Measurements from ENCODE around the gene NAT14. TPM values are rescaled to one million over a fixed set of nuclear protein-coding genes. Genes with fewer than 3 reads are reported as not detected.

NAT14 gene
- total and polyA plus RNA-seq, 2 donors from 2014 or later = 42.6 to 45.0 TPM

GRCh38 chr19:55460670-55461258 is 24.2 kb upstream of the NAT14 start:
- H3K36me3 ChIP-seq (ENCODE audit: control insufficient read depth in 2 of 3, insufficient read depth in 3 of 3, low read length in 3 of 3) = no peaks in the 10 kb centered on the region
- H3K4me3 ChIP-seq (ENCODE audit: low read length in 3 of 3) = peak overlapping the region; percentile 69 to 94 (median 87)
- H3K9ac ChIP-seq (ENCODE audit: low read length in 3 of 3) = peak overlapping the region in 1 of 3 donors; percentile 95
- DNase-seq = peak in 4 of 5 donors; percentile 73 to 92 (median 88)
- no peaks in the 10 kb centered on the region for H3K27me3 ChIP-seq (ENCODE audit: control insufficient read depth, insufficient read depth, low read length)
- no peak for FAIRE-seq
- peak overlapping the region; percentile 93 to 97 for H3K27ac ChIP-seq (ENCODE audit: low read depth in 2 of 2, low read length in 2 of 2)
- peaks cover 0 to 5% (median 4%) of the 10 kb centered on the region in 3 donors for H3K4me1 ChIP-seq (ENCODE audit: control insufficient read depth in 2 of 3, insufficient read depth in 2 of 3, low read depth in 1 of 3, low read length in 3 of 3)
- intact Hi-C loops (cut with DNase I) = no loop called here
- TF ChIP-seq CTCF (IDR thresholded peaks at IDR 0.05; ENCODE audit: borderline replicate concordance, extremely low read depth, insufficient read depth) = no peak
- no peaks in the 10 kb centered on the region for H3K9me3 ChIP-seq (ENCODE audit: control insufficient read depth in 2 of 3, insufficient read depth in 1 of 3, low read length in 3 of 3)

DNA sequence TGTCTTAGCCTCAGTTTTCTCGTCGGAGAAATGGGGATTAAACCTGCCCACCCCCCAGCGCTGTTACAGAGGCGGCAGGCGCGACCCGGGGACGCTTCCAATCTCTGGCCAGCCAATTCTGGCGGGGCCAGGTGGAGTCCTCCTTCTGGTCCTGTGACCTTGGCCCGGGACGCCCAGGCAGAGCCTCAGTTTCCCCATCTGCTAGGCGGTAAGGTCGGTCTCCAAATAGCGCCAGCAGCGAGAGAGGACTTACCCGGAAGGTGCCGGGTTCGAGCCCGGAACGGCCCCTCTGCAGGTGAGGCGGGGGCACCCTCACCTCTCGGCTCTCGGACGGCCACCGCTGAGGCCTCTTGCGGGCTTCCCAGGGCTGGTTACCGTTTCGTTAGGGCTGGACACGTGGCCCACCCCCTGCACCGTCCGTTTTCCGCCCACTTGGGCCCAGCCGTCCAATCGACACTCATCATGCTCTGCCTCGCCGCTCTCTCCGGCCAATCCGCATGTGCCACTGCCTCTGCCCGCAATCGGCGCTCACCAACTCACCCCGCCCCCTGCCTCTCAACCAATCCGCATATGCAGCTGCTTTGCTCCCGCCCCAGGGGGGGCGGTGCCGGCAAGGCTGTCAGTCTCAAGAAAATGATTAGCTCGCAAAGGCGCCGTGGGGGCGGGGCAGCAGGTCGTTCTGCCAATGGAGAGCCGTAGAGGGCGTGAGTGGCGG is 23.6 kb upstream of the NAT14 start, which contains the start of gene ISOC2:
Gene ISOC2, minus strand, starts transcription at position 384 of the 715 bp plus-strand sequence. CDS start 5,156 bp downstream, outside the sequence.
- FAIRE-seq = peak; percentile 99
- peak; percentile 100 for DNase-seq
- intact Hi-C loops (cut with DNase I) = no loop called here
- peaks cover 0 to 5% (median 4%) of the 10 kb centered on the region in 3 donors for H3K4me1 ChIP-seq (ENCODE audit: control insufficient read depth in 2 of 3, insufficient read depth in 2 of 3, low read depth in 1 of 3, low read length in 3 of 3)
- TF ChIP-seq CTCF (IDR thresholded peaks at IDR 0.05; ENCODE audit: borderline replicate concordance, extremely low read depth, insufficient read depth) = no peak
- H3K36me3 ChIP-seq (ENCODE audit: control insufficient read depth in 2 of 3, insufficient read depth in 3 of 3, low read length in 3 of 3) = no peaks in the 10 kb centered on the region
- H3K27ac ChIP-seq (ENCODE audit: low read depth in 2 of 2, low read length in 2 of 2) = peak within 1 kb of the TSS; percentile 93 to 97
- H3K9me3 ChIP-seq (ENCODE audit: control insufficient read depth in 2 of 3, insufficient read depth in 1 of 3, low read length in 3 of 3) = no peaks in the 10 kb centered on the region
- H3K4me3 ChIP-seq (ENCODE audit: low read length in 3 of 3) = peak within 1 kb of the TSS; percentile 69 to 94 (median 87)
- no peaks in the 10 kb centered on the region for H3K27me3 ChIP-seq (ENCODE audit: control insufficient read depth, insufficient read depth, low read length)
- peak within 1 kb of the TSS; percentile 74 to 95 (median 83) for H3K9ac ChIP-seq (ENCODE audit: low read length in 3 of 3)

DNA sequence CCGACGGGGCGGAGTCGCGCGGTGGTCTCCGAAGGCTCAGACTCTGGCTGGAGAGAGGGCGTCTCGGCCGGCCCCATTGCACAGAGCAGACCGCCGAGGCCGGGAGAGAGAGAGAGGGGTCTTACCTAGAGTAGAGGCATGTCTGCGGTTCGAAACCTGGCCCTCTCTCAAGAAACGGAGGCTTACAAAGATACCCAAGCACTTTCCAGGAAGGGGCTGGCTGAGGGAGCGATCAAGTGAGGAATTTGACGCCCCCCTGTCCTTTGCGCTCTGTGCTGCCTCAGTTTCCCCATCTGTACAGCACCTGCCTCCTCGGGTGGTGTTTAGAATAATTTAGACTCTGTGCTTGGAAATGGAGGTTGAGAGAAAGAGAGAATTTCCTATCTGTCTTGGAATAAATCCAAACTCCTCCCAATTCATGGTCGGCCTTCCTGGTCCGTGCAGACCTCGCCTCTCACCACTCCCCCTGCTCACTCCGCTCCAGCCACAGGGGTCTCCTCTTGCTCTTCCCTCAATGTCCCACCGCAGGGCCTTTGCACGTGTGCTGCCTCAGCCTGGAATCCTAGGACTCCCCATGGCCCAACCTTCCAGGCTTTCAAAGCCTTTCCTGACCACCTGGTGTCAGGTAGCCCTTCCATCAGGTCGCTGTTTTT is 22.9 kb upstream of the NAT14 start:
- FAIRE-seq = no peak
- peak overlapping the region; percentile 66 to 93 (median 84) for H3K4me3 ChIP-seq (ENCODE audit: low read length in 3 of 3)

More for the DNA sequence above, 22.9 kb upstream of the NAT14 start:
- no peaks in the 10 kb centered on the region for H3K36me3 ChIP-seq (ENCODE audit: control insufficient read depth in 2 of 3, insufficient read depth in 3 of 3, low read length in 3 of 3)
- DNase-seq = peak in 2 of 5 donors; percentile 48 to 70
- peaks cover 0 to 5% (median 4%) of the 10 kb centered on the region in 3 donors for H3K4me1 ChIP-seq (ENCODE audit: control insufficient read depth in 2 of 3, insufficient read depth in 2 of 3, low read depth in 1 of 3, low read length in 3 of 3)
- no peak for TF ChIP-seq CTCF (IDR thresholded peaks at IDR 0.05; ENCODE audit: borderline replicate concordance, extremely low read depth, insufficient read depth)
- peak overlapping the region; percentile 75 to 76 for H3K27ac ChIP-seq (ENCODE audit: low read depth in 2 of 2, low read length in 2 of 2)
- H3K27me3 ChIP-seq (ENCODE audit: control insufficient read depth, insufficient read depth, low read length) = no peaks in the 10 kb centered on the region
- intact Hi-C loops (cut with DNase I) = no loop called here
- no peaks in the 10 kb centered on the region for H3K9me3 ChIP-seq (ENCODE audit: control insufficient read depth in 2 of 3, insufficient read depth in 1 of 3, low read length in 3 of 3)
- H3K9ac ChIP-seq (ENCODE audit: low read length in 3 of 3) = peak overlapping the region; percentile 44 to 93 (median 52)
